B cell (primary cell): ENCODE data around the gene ABLIM1.

ENCODE experiments used
- CTCF ChIP-seq: fragments of 200-600 bp; IDR thresholded peaks from one replicate; pipeline ENCODE4 v1.8.0; 2022; ENCODE audit warnings: antibody characterized with exemption, mild to moderate bottlenecking
- EZH2 ChIP-seq: IDR thresholded peaks from 2 replicates; pipeline ENCODE4 v1.6.1; 2012; ENCODE audit warnings: borderline replicate concordance, low read depth, mild to moderate bottlenecking, moderate library complexity, low read length; ENCODE audit not compliant: insufficient read depth, poor library complexity, severe bottlenecking

GRCh38 chr10:114590993-114591392 lies 67.1 kb downstream of the ABLIM1 start:
- no peak for TF ChIP-seq CTCF
- no peak for TF ChIP-seq EZH2
